Endothelial cell of umbilical vein (primary cell): ENCODE results near the gene EXD3. TPM values are rescaled to one million over a fixed set of nuclear protein-coding genes. Genes with fewer than 3 reads are reported as not detected.

Source experiments
- BruUV-seq: library from RNA; stranded (reverse); fragments of 400-500 nt; replicated peaks from 2 replicates; lab custom pipeline; 2021; lab: Mats Ljungman, UMichigan
- CTCF ChIA-PET: fragments of 300-600, 350-600 bp; sonication (Branson Sonifier 250); formaldehyde crosslinking; loops from one replicate; lab custom pipeline; 2021; ENCODE audit warnings: antibody characterized with exemption, inconsistent platforms; lab: Charles Lee
- POLR2A ChIA-PET: fragments of 300-600, 350-600 bp; sonication (Branson Sonifier 250); formaldehyde crosslinking; loops from one replicate; lab custom pipeline; 2021; ENCODE audit warnings: antibody characterized with exemption, inconsistent platforms; lab: Charles Lee
- DNase-seq: peaks from one replicate; pipeline ENCODE4 v3.0.0-alpha.2; 2011; ENCODE audit warnings: low read depth, low spot score
- FAIRE-seq: peaks from 2 replicates; lab custom pipeline; 2011; peaks lifted over from hg19 to GRCh38; lab: Jason Lieb, UNC
- H2AFZ ChIP-seq: 2 replicates; pipeline ENCODE4 v1.6.0; 2012; ENCODE audit warnings: low read depth, low read length, control low read depth, inconsistent platforms
- H3K27ac ChIP-seq: 2 replicates; pipeline ENCODE4 v1.5.1; 2011; ENCODE audit warnings: low read depth, mild to moderate bottlenecking, control low read depth, low read length, moderate library complexity; ENCODE audit not compliant: insufficient read depth
- H3K27me3 ChIP-seq, 2 experiments: 2 replicates each; pipeline versions ENCODE4 v1.6.0 to v1.6.1; 2011; ENCODE audit warnings: low read length in 2 of 2, mixed read lengths in 1 of 2; ENCODE audit not compliant: control insufficient read depth in 2 of 2, insufficient read depth in 2 of 2
- H3K36me3 ChIP-seq, 2 experiments: 2 replicates in 1 of 2; 3 replicates in 1 of 2; pipeline ENCODE4 v1.5.1; 2011; ENCODE audit warnings: low read length in 2 of 2, mild to moderate bottlenecking in 1 of 2, moderate library complexity in 1 of 2; ENCODE audit not compliant: control insufficient read depth in 2 of 2, insufficient read depth in 2 of 2; ENCODE audit errors: extremely low read depth in 1 of 2
- H3K4me1 ChIP-seq: 3 replicates; pipeline ENCODE4 v1.5.1; 2011; ENCODE audit warnings: mild to moderate bottlenecking, low read length; ENCODE audit not compliant: control insufficient read depth, insufficient read depth; ENCODE audit errors: extremely low read depth
- H3K4me2 ChIP-seq: 2 replicates; pipeline ENCODE4 v1.6.1; 2011; ENCODE audit warnings: low read length, control low read depth, mixed read lengths; ENCODE audit not compliant: insufficient read depth
- H3K4me3 ChIP-seq, 3 experiments: fragments of 200-600 bp in 1 of 3; sonication (generic), shearing (Covaris generic) in 1 of 3; replicated peaks in 1 of 3; 2 replicates each; pipeline ENCODE4 v1.5.1; 2011 to 2016; ENCODE audit warnings: control low read depth in 3 of 3, low read length in 3 of 3, mild to moderate bottlenecking in 2 of 3, inconsistent platforms in 1 of 3, low read depth in 1 of 3, moderate library complexity in 1 of 3; ENCODE audit not compliant: insufficient read depth in 1 of 3
- H3K79me2 ChIP-seq: 2 replicates; pipeline ENCODE4 v1.6.0; 2012; ENCODE audit warnings: low read length, inconsistent platforms; ENCODE audit not compliant: control insufficient read depth, insufficient read depth
- H3K9ac ChIP-seq: replicated peaks from 2 replicates; pipeline ENCODE3; 2011; ENCODE audit warnings: low read length, control low read depth; ENCODE audit not compliant: insufficient read depth; ENCODE audit errors: extremely low read depth
- H3K9me1 ChIP-seq: replicated peaks from 3 replicates; pipeline ENCODE4 v1.6.0; 2011; ENCODE audit warnings: mild to moderate bottlenecking, low read length; ENCODE audit not compliant: control insufficient read depth, insufficient read depth; ENCODE audit errors: extremely low read depth
- H3K9me3 ChIP-seq: replicated peaks from 2 replicates; pipeline ENCODE4 v1.5.1; 2012; ENCODE audit warnings: low read length, inconsistent platforms; ENCODE audit not compliant: control insufficient read depth, insufficient read depth
- H4K20me1 ChIP-seq: replicated peaks from 2 replicates; pipeline ENCODE3; 2011; ENCODE audit warnings: mild to moderate bottlenecking, low read length; ENCODE audit not compliant: control insufficient read depth, insufficient read depth; ENCODE audit errors: extremely low read depth
- EZH2 ChIP-seq: IDR thresholded peaks from 2 replicates; pipeline ENCODE4 v1.6.1; 2012; ENCODE audit warnings: borderline replicate concordance, low read depth, mild to moderate bottlenecking, moderate library complexity, low read length, inconsistent platforms; ENCODE audit not compliant: severe bottlenecking
- FOS ChIP-seq: IDR thresholded peaks from 2 replicates; pipeline ENCODE4 v1.6.1; 2011; ENCODE audit warnings: mild to moderate bottlenecking, low read length, moderate library complexity, borderline replicate concordance; ENCODE audit not compliant: insufficient read depth
- GATA2 ChIP-seq: IDR thresholded peaks from 2 replicates; pipeline ENCODE4 v1.7.0; 2011; ENCODE audit warnings: low read depth, mild to moderate bottlenecking, moderate library complexity, mixed read lengths, low read length; ENCODE audit not compliant: insufficient read length, insufficient read depth
- JUN ChIP-seq: IDR thresholded peaks from 2 replicates; pipeline ENCODE4 v1.6.1; 2011; ENCODE audit warnings: borderline replicate concordance, low read depth; ENCODE audit not compliant: insufficient read length, insufficient read depth
- MYC ChIP-seq: IDR thresholded peaks from one replicate; pipeline ENCODE4 v1.6.1; 2011; ENCODE audit warnings: mild to moderate bottlenecking, low read depth, low read length
- POLR2A ChIP-seq: IDR thresholded peaks from 2 replicates; pipeline ENCODE4 v1.6.1; 2012; ENCODE audit warnings: low read depth, mild to moderate bottlenecking, control low read depth, low read length
- POLR2AphosphoS5 ChIP-seq: IDR thresholded peaks from 2 replicates; pipeline ENCODE4 v1.6.1; 2012; ENCODE audit warnings: low read depth, mild to moderate bottlenecking, control low read depth, low read length, moderate library complexity; ENCODE audit not compliant: insufficient read depth
- dilution Hi-C: fragments of 300-500 bp; cut with MboI; formaldehyde crosslinking; loops from one replicate; pipeline ENCODE4 v1.15.0; 2019; ENCODE audit warnings: low sequenced_read_pairs; ENCODE audit not compliant: extremely low pct_ligation_motif_present
- intact Hi-C: fragments of 100-400 bp; cut with micrococcal nuclease; formaldehyde crosslinking; loops from one replicate; pipeline ENCODE4 v1.10.0; 2022
- polyA plus RNA-seq, 4 experiments: library from polyadenylated mRNA; depleted of rRNA in 3 of 4; stranded (reverse) in 3 of 4; unstranded in 1 of 4; fragments of >200 nt; gene quantifications; 2 replicates each; pipeline versions ENCODE4 v1.2.1 to v1.2.3, GENCODE V29; 2011 to 2012; ENCODE audit warnings: missing spikeins in 1 of 4
- total RNA-seq: library from RNA; stranded (reverse); gene quantifications from 2 replicates; pipeline ENCODE4 v1.2.3, GENCODE V29; 2021

Gene EXD3
- total and polyA plus RNA-seq, 2 donors (not counting 3 experiments of a cell fraction or from before 2014, with no cell fraction given): 17.7 to 30.3 TPM

GRCh38 chr9:137299203-137299565 lies 123.8 kb downstream of the EXD3 start:
- POLR2A ChIA-PET: interaction anchor here (1.5 kb wide), 1 partner anchor 58 kb away, joined by 3 read pairs; the partner anchor contains the start of gene TUBB4B
- dilution Hi-C loops (no loop called here), intact Hi-C loops (loop anchor here (2.0 kb wide), 1 partner anchor 56 kb away; no protein-coding TSS in a partner anchor)
- Histone ChIP-seq H2AFZ (no peak overlapping the region), H3K9ac (peak overlapping the region; percentile 53), H3K4me3 (peak overlapping the region in 2 of 3 experiments; percentile 70 to 83), H4K20me1 (no peaks in the 10 kb centered on the region), H3K27ac (peak overlapping the region; percentile 93), H3K27me3 (no peaks in the 10 kb centered on the region), H3K9me1 (no peaks in the 10 kb centered on the region), H3K4me1 (peaks cover 55% of the 10 kb centered on the region), H3K4me2 (peak overlapping the region; percentile 84), H3K79me2 (peaks cover 26% of the 10 kb centered on the region), H3K9me3 (no peaks in the 10 kb centered on the region), H3K36me3 (no peaks in the 10 kb centered on the region)
- BruUV-seq: no TSS peak
- FAIRE-seq (no peak), DNase-seq (no peak)
- CTCF ChIA-PET: interaction anchor here (0.7 to 1.5 kb wide), 6 partner anchors 12 to 270 kb away, joined by 3 to 7 read pairs (median 3); partner anchors contain the start of genes EXD3, NOXA1 and NSMF
- TF ChIP-seq JUN (no peak), POLR2A (no peak)

GRCh38 chr9:137298401-137299202 lies 124.4 kb downstream of the EXD3 start:
- peak; percentile 94 for DNase-seq
- Histone ChIP-seq H4K20me1 (no peaks in the 10 kb centered on the region), H3K27ac (peak overlapping the region; percentile 93), H2AFZ (no peak overlapping the region), H3K4me3 (peak overlapping the region in 2 of 3 experiments; percentile 70 to 83), H3K9me1 (no peaks in the 10 kb centered on the region), H3K4me2 (peak overlapping the region; percentile 84), H3K4me1 (peaks cover 54% of the 10 kb centered on the region), H3K9me3 (no peaks in the 10 kb centered on the region), H3K79me2 (peaks cover 26% of the 10 kb centered on the region), H3K36me3 (no peaks in the 10 kb centered on the region), H3K27me3 (no peaks in the 10 kb centered on the region), H3K9ac (peak overlapping the region; percentile 62)
- intact Hi-C loops: loop anchor here (2.0 kb wide), 1 partner anchor 56 kb away; no protein-coding TSS in a partner anchor
- dilution Hi-C loops: no loop called here
- ChIA-PET CTCF (interaction anchor here (0.7 to 1.5 kb wide), 6 partner anchors 11 to 270 kb away, joined by 3 to 7 read pairs (median 3); partner anchors contain the start of genes EXD3, NOXA1 and NSMF), POLR2A (interaction anchor here (1.5 kb wide), 1 partner anchor 58 kb away, joined by 3 read pairs; the partner anchor contains the start of gene TUBB4B)
- TF ChIP-seq FOS: peak; percentile 20
- TF ChIP-seq POLR2AphosphoS5: peak; percentile 56
- TF ChIP-seq POLR2A: peak; percentile 46
- TF ChIP-seq MYC: peak; percentile 16
- TF ChIP-seq GATA2: no peak
- no peak for TF ChIP-seq EZH2
- peak; percentile 98 for FAIRE-seq
- TSS peak; percentile 10 for BruUV-seq
